BJ (cell line): ENCODE results near the gene DPEP2. TPM values are rescaled to one million over a fixed set of nuclear protein-coding genes. Genes with fewer than 3 reads are reported as not detected.
"Not testable (repeated sequence)": the region's sequence is repeated elsewhere in the genome, so short reads cannot be mapped to it uniquely, and the experiment has no call there.

Experiments
- CTCF ChIA-PET: fragments of 350-600 bp; formaldehyde crosslinking; extraction: SDS; loops from one replicate; lab custom pipeline; 2021; ENCODE audit warnings: antibody characterized with exemption, inconsistent platforms; lab: Yijun Ruan, JAX
- POLR2A ChIA-PET: fragments of 300-600 bp; sonication (Branson Sonifier 250); formaldehyde crosslinking; extraction: SDS; loops from one replicate; lab custom pipeline; 2021; ENCODE audit warnings: antibody characterized with exemption; lab: Charles Lee
- DNase-seq: peaks from one replicate; pipeline ENCODE4 v3.0.0-alpha.2; 2011; ENCODE audit warnings: low read depth
- H3K27me3 ChIP-seq: 2 replicates; pipeline ENCODE4 v1.6.0; 2011; ENCODE audit warnings: low read length; ENCODE audit not compliant: control insufficient read depth, insufficient read depth
- H3K36me3 ChIP-seq: 2 replicates; pipeline ENCODE4 v1.5.1; 2011; ENCODE audit warnings: low read length; ENCODE audit not compliant: control insufficient read depth, insufficient read depth
- H3K4me3 ChIP-seq: 2 replicates; pipeline ENCODE4 v1.5.1; 2011; ENCODE audit warnings: low read depth, mild to moderate bottlenecking, control low read depth, low read length
- polyA plus RNA-seq: library from polyadenylated mRNA; depleted of rRNA; stranded (reverse); fragments of >200 nt; gene quantifications from 2 replicates; pipeline ENCODE4 v1.2.3, GENCODE V29; 2011; rRNA removed
- small RNA-seq: library from RNA; depleted of rRNA; stranded (forward); fragments of <200 nt; gene quantifications from one replicate; pipeline ENCODE3, GENCODE V24; 2012; ENCODE audit warnings: low replicate concordance, low read depth; ENCODE audit not compliant: insufficient read length
- TF ChIP-seq, protein P1 (sequence below): IDR thresholded peaks from 2 replicates; pipeline ENCODE4 v1.5.1; 2011; ENCODE audit warnings: low read depth, mild to moderate bottlenecking, control low read depth, inconsistent platforms, low read length, moderate library complexity; ENCODE audit not compliant: insufficient read depth

DPEP2 gene
- polyA plus RNA-seq, 1 experiment, result 0.25 TPM

GRCh38 chr16:67941469-67942199 is 57.6 kb downstream of the DPEP2 start:
- no peak for DNase-seq
- no peak overlapping the region for H3K4me3 ChIP-seq
- H3K36me3 ChIP-seq, result peaks cover 56% of the 10 kb centered on the region
- ChIA-PET POLR2A (no interaction called here), CTCF (interaction anchor here (0.7 to 3.3 kb wide), 20 partner anchors 10 to 421 kb away, joined by 3 to 19 read pairs (median 4); partner anchors contain the start of genes NRN1L and TSNAXIP1)
- TF ChIP-seq, protein P1, sequence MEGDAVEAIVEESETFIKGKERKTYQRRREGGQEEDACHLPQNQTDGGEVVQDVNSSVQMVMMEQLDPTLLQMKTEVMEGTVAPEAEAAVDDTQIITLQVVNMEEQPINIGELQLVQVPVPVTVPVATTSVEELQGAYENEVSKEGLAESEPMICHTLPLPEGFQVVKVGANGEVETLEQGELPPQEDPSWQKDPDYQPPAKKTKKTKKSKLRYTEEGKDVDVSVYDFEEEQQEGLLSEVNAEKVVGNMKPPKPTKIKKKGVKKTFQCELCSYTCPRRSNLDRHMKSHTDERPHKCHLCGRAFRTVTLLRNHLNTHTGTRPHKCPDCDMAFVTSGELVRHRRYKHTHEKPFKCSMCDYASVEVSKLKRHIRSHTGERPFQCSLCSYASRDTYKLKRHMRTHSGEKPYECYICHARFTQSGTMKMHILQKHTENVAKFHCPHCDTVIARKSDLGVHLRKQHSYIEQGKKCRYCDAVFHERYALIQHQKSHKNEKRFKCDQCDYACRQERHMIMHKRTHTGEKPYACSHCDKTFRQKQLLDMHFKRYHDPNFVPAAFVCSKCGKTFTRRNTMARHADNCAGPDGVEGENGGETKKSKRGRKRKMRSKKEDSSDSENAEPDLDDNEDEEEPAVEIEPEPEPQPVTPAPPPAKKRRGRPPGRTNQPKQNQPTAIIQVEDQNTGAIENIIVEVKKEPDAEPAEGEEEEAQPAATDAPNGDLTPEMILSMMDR, result no peak
- no peaks in the 10 kb centered on the region for H3K27me3 ChIP-seq

DNA sequence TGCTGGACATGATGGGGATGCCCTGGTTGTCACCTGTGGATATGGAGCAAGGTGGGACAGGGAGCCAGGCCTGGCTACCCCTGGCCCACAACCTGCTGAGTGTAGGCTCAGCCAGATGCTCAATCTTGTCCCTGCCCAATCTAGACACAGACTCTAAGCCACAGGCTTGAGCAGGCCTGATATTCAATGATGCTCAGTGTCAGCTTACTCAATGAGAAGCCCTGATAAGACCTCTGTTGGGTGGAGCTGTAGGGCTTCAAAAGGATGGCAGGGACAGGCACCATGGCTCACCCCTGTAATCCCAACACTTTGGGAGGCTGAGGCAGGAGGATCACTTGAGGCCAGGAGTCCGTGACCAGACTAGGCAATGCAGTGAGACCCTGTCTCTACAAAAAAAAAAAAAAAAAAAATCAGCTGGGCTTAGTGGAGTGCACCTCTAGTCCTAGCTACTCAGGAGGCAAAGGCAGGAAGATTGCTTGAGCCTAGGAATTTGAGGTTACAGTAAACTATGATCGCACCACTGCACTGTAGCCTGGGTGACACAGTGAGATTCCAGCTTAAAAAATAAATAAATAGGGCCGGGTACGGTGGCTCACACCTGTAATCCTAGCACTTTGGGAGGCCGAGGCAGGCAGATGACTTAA is 58.7 kb downstream of the DPEP2 start:
- DNase-seq, result no peak
- H3K36me3 ChIP-seq, result peaks cover 49% of the 10 kb centered on the region
- POLR2A ChIA-PET, result no interaction called here
- no peak overlapping the region for H3K4me3 ChIP-seq
- H3K27me3 ChIP-seq, result no peaks in the 10 kb centered on the region
- TF ChIP-seq, protein P1, result no peak
- CTCF ChIA-PET, result interaction anchor here (0.6 to 3.3 kb wide), 9 partner anchors 12 to 420 kb away, joined by 3 to 19 read pairs (median 6); partner anchors contain the start of gene NRN1L

GRCh38 chr16:67939507-67940445 is 59.5 kb downstream of the DPEP2 start:
- POLR2A ChIA-PET, result no interaction called here
- peaks cover 42% of the 10 kb centered on the region for H3K36me3 ChIP-seq
- H3K4me3 ChIP-seq, result no peak overlapping the region
- no peaks in the 10 kb centered on the region for H3K27me3 ChIP-seq
- TF ChIP-seq, protein P1, result no peak
- CTCF ChIA-PET, result interaction anchor here (0.6 to 3.3 kb wide), 4 partner anchors 11 to 123 kb away, joined by 3 to 16 read pairs (median 4); no protein-coding TSS in a partner anchor
- no peak for DNase-seq

DNA sequence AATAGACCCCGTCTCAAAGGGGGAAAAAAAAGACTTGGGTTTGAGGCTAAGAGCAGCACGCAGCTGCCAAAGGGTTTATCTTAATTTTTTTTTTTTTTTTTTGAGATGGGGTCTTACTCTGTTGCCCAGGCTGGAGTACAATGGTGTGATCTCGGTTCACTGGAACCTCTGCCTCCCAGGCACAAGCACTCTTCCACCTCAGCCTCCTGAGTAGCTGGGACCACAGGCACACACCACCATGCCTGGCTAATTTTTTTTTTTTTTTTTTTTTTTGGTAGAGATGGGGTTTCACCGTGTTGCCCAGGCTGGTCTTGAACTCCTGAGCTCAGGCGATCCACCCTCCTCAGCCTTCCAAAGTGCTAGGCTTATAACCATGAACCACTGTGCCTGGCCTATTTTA is 61.6 kb downstream of the DPEP2 start:
- H3K4me3 ChIP-seq, DNase-seq, H3K27me3 ChIP-seq: not testable (repeated sequence)
- ChIA-PET CTCF (interaction anchor here (0.7 to 12.9 kb wide), 3 partner anchors 9 to 66 kb away, joined by 3 to 155 read pairs (median 5); partner anchors contain the start of gene NRN1L), POLR2A (interaction anchor here (0.6 kb wide), 1 partner anchor 104 kb away, joined by 5 read pairs; no protein-coding TSS in a partner anchor)
- H3K36me3 ChIP-seq, result peaks cover 29% of the 10 kb centered on the region

Small RNAs within 50 kb of the gene (small RNA-seq; reads per million reads assigned to genes)
- 0.84 reads per million for gene RNU6-359P

Other genes with a start within 250 kb of the DPEP2 start
- 11.5 and 17.6 TPM in 2 replicates for gene RANBP10, start 192.9 kb downstream of the DPEP2 start, polyA plus RNA-seq
- 0.96 and 1.6 TPM in 2 replicates for gene TSNAXIP1, start 192.6 kb downstream of the DPEP2 start, polyA plus RNA-seq
- gene THAP11, start 157.2 kb downstream of the DPEP2 start, polyA plus RNA-seq, result 20.1 and 25.8 TPM in 2 replicates
- 173 and 230 TPM in 2 replicates for gene NUTF2, start 152.6 kb downstream of the DPEP2 start, polyA plus RNA-seq
- 26.2 and 42.4 TPM in 2 replicates for gene CENPT, start 151.8 kb downstream of the DPEP2 start, polyA plus RNA-seq
- 19.9 and 27.4 TPM in 2 replicates for gene EDC4, start 126.4 kb downstream of the DPEP2 start, polyA plus RNA-seq
- gene NRN1L, start 114.6 kb downstream of the DPEP2 start, polyA plus RNA-seq, result 0.22 and 0.27 TPM in 2 replicates
- 26.0 and 45.5 TPM in 2 replicates for gene PSKH1, start 106.2 kb downstream of the DPEP2 start, polyA plus RNA-seq
- 0.15 and 0.58 TPM in 2 replicates for gene CTRL, start 67.6 kb downstream of the DPEP2 start, polyA plus RNA-seq
- gene PSMB10, start 62.6 kb downstream of the DPEP2 start, polyA plus RNA-seq, result 24.8 and 29.1 TPM in 2 replicates
- gene LCAT, start 55.4 kb downstream of the DPEP2 start, polyA plus RNA-seq, result 7.9 and 13.6 TPM in 2 replicates
- 64.4 and 115 TPM in 2 replicates for gene SLC12A4, start 30.8 kb downstream of the DPEP2 start, polyA plus RNA-seq
- gene DPEP3, start 19.0 kb downstream of the DPEP2 start, polyA plus RNA-seq, result not detected in 2 replicates
- not detected in 2 replicates for gene DPEP2NB, start 16.4 kb upstream of the DPEP2 start, polyA plus RNA-seq
- gene DDX28, start 23.7 kb upstream of the DPEP2 start, polyA plus RNA-seq, result 8.1 and 10.1 TPM in 2 replicates
- gene DUS2, start 23.8 kb upstream of the DPEP2 start, polyA plus RNA-seq, result 12.9 and 18.3 TPM in 2 replicates
- 10.5 and 14.9 TPM in 2 replicates for gene NFATC3, start 85.9 kb upstream of the DPEP2 start, polyA plus RNA-seq
- 0.04 TPM in 2 replicates for gene ESRP2, start 236.6 kb upstream of the DPEP2 start, polyA plus RNA-seq
- 23.9 and 39.2 TPM in 2 replicates for gene PLA2G15, start 245.9 kb upstream of the DPEP2 start, polyA plus RNA-seq